GM23248 (cell line): ENCODE measurements around the gene NOL4L.

Experiments
- EZH2 ChIP-seq: fragments of 200-600 bp; sonication (generic); IDR thresholded peaks from 2 replicates; pipeline ENCODE4 v1.6.1; 2018; ENCODE audit warnings: antibody characterized with exemption, mild to moderate bottlenecking; ENCODE audit not compliant: insufficient read depth, poor library complexity, severe bottlenecking
- EZH2phosphoT487 ChIP-seq: fragments of 200-600 bp; sonication (generic); IDR thresholded peaks from 2 replicates; pipeline ENCODE4 v1.6.1; 2018; ENCODE audit warnings: antibody characterized with exemption, moderate library complexity, mild to moderate bottlenecking, low read depth; ENCODE audit not compliant: insufficient read depth

- TF ChIP-seq EZH2 = no peak
- no peak for TF ChIP-seq EZH2phosphoT487
Observed at GRCh38 chr20:32588040-32588439, 2.9 kb upstream of the NOL4L start.
